Measurements from ENCODE around the gene SPTBN5.

- TF ChIP-seq CTCF (IDR thresholded peaks at IDR 0.05) (no peak), POLR2AphosphoS5 (IDR thresholded peaks at IDR 0.05) (no peak)
Observed at GRCh38 chr15:41913256-41913655, 19.4 kb upstream of the SPTBN5 start.

Data from esophagus muscularis mucosa (tissue), 3 donors.